GM18526 (cell line): Measurements from ENCODE around the gene CDKL1.

ENCODE experiments used
- POLR2A ChIP-seq: IDR thresholded peaks from 3 replicates; pipeline ENCODE4 v1.6.1; 2011; ENCODE audit not compliant: insufficient read length; ENCODE audit errors: extremely low read depth

CDKL1 gene

GRCh38 chr14:50331596-50331995 is 65.1 kb downstream of the CDKL1 start:
- TF ChIP-seq POLR2A: no peak

GRCh38 chr14:50321009-50321660 is 75.5 kb downstream of the CDKL1 start:
- no peak for TF ChIP-seq POLR2A

- no peak for TF ChIP-seq POLR2A
These were observed 76.4 kb downstream of the CDKL1 start for GRCh38 chr14:50320283-50320682.

- TF ChIP-seq POLR2A: no peak
These were observed 77.0 kb downstream of the CDKL1 start for GRCh38 chr14:50319721-50320120.

- no peak for TF ChIP-seq POLR2A
These were observed 77.4 kb downstream of the CDKL1 start for GRCh38 chr14:50319293-50319692.

GRCh38 chr14:50318031-50318626 is 78.6 kb downstream of the CDKL1 start:
- TF ChIP-seq POLR2A: no peak

- TF ChIP-seq POLR2A: no peak
These were observed 84.0 kb downstream of the CDKL1 start for GRCh38 chr14:50312734-50313054.

- peak; percentile 84 for TF ChIP-seq POLR2A
These were observed 84.5 kb downstream of the CDKL1 start, which contains the start of the genes DMAC2L and L2HGDH for GRCh38 chr14:50311972-50312733. Gene DMAC2L, plus strand, starts transcription at chr14:50312324. Its CDS starts 9,164 bp downstream, at chr14:50321488. Gene L2HGDH, minus strand, starts transcription at chr14:50312229. Its CDS starts 79 bp downstream, at chr14:50312150.

- TF ChIP-seq POLR2A: no peak
These were observed 85.2 kb downstream of the CDKL1 start for GRCh38 chr14:50311337-50311971.

GRCh38 chr14:50310445-50310844 is 86.2 kb downstream of the CDKL1 start:
- TF ChIP-seq POLR2A: no peak

- no peak for TF ChIP-seq POLR2A
These were observed 88.2 kb downstream of the CDKL1 start for GRCh38 chr14:50308363-50308915.

- no peak for TF ChIP-seq POLR2A
These were observed 92.8 kb downstream of the CDKL1 start for GRCh38 chr14:50303744-50304471.

- TF ChIP-seq POLR2A: no peak
These were observed 94.8 kb downstream of the CDKL1 start for GRCh38 chr14:50301914-50302313.

GRCh38 chr14:50299585-50299984 is 97.1 kb downstream of the CDKL1 start:
- TF ChIP-seq POLR2A: no peak

- no peak for TF ChIP-seq POLR2A
These were observed 106.4 kb downstream of the CDKL1 start for GRCh38 chr14:50290306-50290705.
